ENCODE data around the gene SYCP2L. TPM values are rescaled to one million over a fixed set of nuclear protein-coding genes. Genes with fewer than 3 reads are reported as not detected.

SYCP2L gene
- total RNA-seq, 1 experiment from 2014 or later: 4.9 TPM

DNA sequence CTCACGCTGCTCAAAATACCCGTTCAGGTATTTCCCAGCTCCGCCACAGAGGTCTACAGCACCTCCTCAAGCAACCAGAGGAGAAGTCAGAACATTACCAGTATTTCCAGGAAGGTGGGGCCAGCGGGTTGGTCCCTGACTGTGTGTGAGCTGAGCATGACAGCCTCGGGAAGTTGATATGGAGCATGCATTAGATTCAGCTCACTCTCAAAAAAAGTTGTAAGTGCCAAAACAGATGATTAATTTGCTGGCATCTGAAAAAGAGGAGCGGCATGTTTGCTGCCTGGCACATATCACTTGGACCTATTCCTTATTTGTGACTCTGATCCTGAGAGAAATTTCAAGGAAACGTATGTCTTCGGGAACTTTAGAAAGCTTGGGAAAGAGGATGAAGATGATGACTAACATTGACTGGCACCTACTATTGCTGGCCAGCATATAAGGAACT is 125.0 kb downstream of the SYCP2L start:
- ATAC-seq: peak; percentile 93
- TF ChIP-seq REST (IDR thresholded peaks at IDR 0.05; ENCODE audit: low read depth) (no peak), CBX3 (IDR thresholded peaks at IDR 0.05; ENCODE audit: low read depth) (0 out of 2 replicates have a peak, but pooled peaks have one; percentile 37), ELF1 (IDR thresholded peaks at IDR 0.05; ENCODE audit: borderline replicate concordance, low read depth) (no peak), POLR2AphosphoS5 (IDR thresholded peaks at IDR 0.05; ENCODE audit: low read depth, low read length) (no peak), RAD21 (IDR thresholded peaks at IDR 0.05; ENCODE audit: low read depth) (peak; percentile 44)
- TF ChIP-seq, protein P1, sequence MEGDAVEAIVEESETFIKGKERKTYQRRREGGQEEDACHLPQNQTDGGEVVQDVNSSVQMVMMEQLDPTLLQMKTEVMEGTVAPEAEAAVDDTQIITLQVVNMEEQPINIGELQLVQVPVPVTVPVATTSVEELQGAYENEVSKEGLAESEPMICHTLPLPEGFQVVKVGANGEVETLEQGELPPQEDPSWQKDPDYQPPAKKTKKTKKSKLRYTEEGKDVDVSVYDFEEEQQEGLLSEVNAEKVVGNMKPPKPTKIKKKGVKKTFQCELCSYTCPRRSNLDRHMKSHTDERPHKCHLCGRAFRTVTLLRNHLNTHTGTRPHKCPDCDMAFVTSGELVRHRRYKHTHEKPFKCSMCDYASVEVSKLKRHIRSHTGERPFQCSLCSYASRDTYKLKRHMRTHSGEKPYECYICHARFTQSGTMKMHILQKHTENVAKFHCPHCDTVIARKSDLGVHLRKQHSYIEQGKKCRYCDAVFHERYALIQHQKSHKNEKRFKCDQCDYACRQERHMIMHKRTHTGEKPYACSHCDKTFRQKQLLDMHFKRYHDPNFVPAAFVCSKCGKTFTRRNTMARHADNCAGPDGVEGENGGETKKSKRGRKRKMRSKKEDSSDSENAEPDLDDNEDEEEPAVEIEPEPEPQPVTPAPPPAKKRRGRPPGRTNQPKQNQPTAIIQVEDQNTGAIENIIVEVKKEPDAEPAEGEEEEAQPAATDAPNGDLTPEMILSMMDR (IDR thresholded peaks at IDR 0.05 in 2 of 3, conservative IDR thresholded peaks at IDR 0.05 in 1 of 3; ENCODE audit: borderline replicate concordance in 1 of 3, insufficient read depth in 1 of 3, low read depth in 2 of 3, low read length in 2 of 3): peak in 1 of 3 experiments; percentile 19; a peak in 1 of 6 replicates

More for the DNA sequence above, 125.0 kb downstream of the SYCP2L start:
- H3K9ac ChIP-seq (ENCODE audit: low read length): no peak overlapping the region
- BruUV-seq (replicated peaks): no TSS peak
- ChIA-PET POLR2A (no interaction called here), CTCF (interaction anchor here (0.8 to 1.6 kb wide), 3 partner anchors 53 to 57 kb away, joined by 3 read pairs; no protein-coding TSS in a partner anchor), RAD21 (ENCODE audit: low non-redundant PET in 1 of 2, low total read pairs in 2 of 2, uncharacterized antibody in 2 of 2, unreplicated experiment in 2 of 2) (interaction anchor here in 1 of 2 experiments (0.6 kb wide), 1 partner anchor 45 kb away, joined by 3 read pairs; no protein-coding TSS in a partner anchor)
- no peaks in the 10 kb centered on the region for H3K9me3 ChIP-seq (ENCODE audit: control insufficient read depth in 1 of 2, insufficient read depth in 1 of 2, low read depth in 1 of 2, low read length in 2 of 2)
- H3K4me2 ChIP-seq (ENCODE audit: low read length): peak overlapping the region; percentile 38
- H4K20me1 ChIP-seq (ENCODE audit: insufficient read depth): no peaks in the 10 kb centered on the region
- H2AFZ ChIP-seq (ENCODE audit: low read depth, low read length, poor library complexity, severe bottlenecking): peak overlapping the region; percentile 76
- H3K27ac ChIP-seq (ENCODE audit: low read depth, low read length): no peak overlapping the region
- intact Hi-C loops (cut with micrococcal nuclease): no loop called here
- DNase-seq (ENCODE audit: low read depth, low spot score): peak; percentile 52
- H3K9me2 ChIP-seq (ENCODE audit: insufficient read depth): no peaks in the 10 kb centered on the region
- no peaks in the 10 kb centered on the region for H3K36me3 ChIP-seq (ENCODE audit: control insufficient read depth in 1 of 2, insufficient read depth in 2 of 2, low read length in 2 of 2)
- peaks cover 21 to 44% of the 10 kb centered on the region in 2 experiments for H3K4me1 ChIP-seq (ENCODE audit: control insufficient read depth in 1 of 2, insufficient read depth in 2 of 2, low read length in 2 of 2)
- H3K27me3 ChIP-seq (ENCODE audit: insufficient read depth, low read length): no peaks in the 10 kb centered on the region
- H3K4me3 ChIP-seq (replicated peaks in 1 of 2; ENCODE audit: low read depth in 1 of 2, low read length in 2 of 2): no peak overlapping the region
- no peaks in the 10 kb centered on the region for H3K79me2 ChIP-seq (ENCODE audit: insufficient read depth, low read length)
